Measurements from ENCODE around the gene GABRR1.
"Not testable (repeated sequence)": the region's sequence is repeated elsewhere in the genome, so short reads cannot be mapped to it uniquely, and the experiment has no call there.

GABRR1 gene

GRCh38 chr6:89217299-89217910 lies at the start of gene GABRR1:
Gene GABRR1 (minus strand): TSS chr6:89217358. CDS start chr6:89217322, 36 bp downstream.
- DNase-seq, result no peak

GRCh38 chr6:89264296-89264695 lies 47.1 kb upstream of the GABRR1 start:
- DNase-seq, result no peak

GRCh38 chr6:89260832-89261231 lies 43.7 kb upstream of the GABRR1 start:
- DNase-seq, result no peak

- DNase-seq, result no peak
These were observed 43.2 kb upstream of the GABRR1 start for GRCh38 chr6:89260310-89260709.

- DNase-seq, result no peak
These were observed 41.8 kb upstream of the GABRR1 start for GRCh38 chr6:89258912-89259311.

GRCh38 chr6:89257781-89258180 lies 40.6 kb upstream of the GABRR1 start:
- DNase-seq, result no peak

- no peak for DNase-seq
These were observed 40.2 kb upstream of the GABRR1 start for GRCh38 chr6:89257346-89257745.

- DNase-seq, result no peak
These were observed 38.3 kb upstream of the GABRR1 start for GRCh38 chr6:89255417-89255816.

GRCh38 chr6:89254569-89254968 lies 37.4 kb upstream of the GABRR1 start:
- no peak for DNase-seq

GRCh38 chr6:89252907-89253306 lies 35.7 kb upstream of the GABRR1 start:
- no peak for DNase-seq

- DNase-seq, result no peak
These were observed 34.8 kb upstream of the GABRR1 start for GRCh38 chr6:89251976-89252375.

- no peak for DNase-seq
These were observed 34.0 kb upstream of the GABRR1 start for GRCh38 chr6:89251170-89251569.

- no peak for DNase-seq
These were observed 33.1 kb upstream of the GABRR1 start for GRCh38 chr6:89250239-89250638.

- DNase-seq, result no peak
These were observed 27.3 kb upstream of the GABRR1 start for GRCh38 chr6:89244241-89244985.

GRCh38 chr6:89243331-89243629 lies 26.1 kb upstream of the GABRR1 start:
- DNase-seq, result no peak

GRCh38 chr6:89242574-89243330 lies 25.6 kb upstream of the GABRR1 start:
- peak; percentile 31 for DNase-seq

GRCh38 chr6:89239338-89239737 lies 22.2 kb upstream of the GABRR1 start:
- no peak for DNase-seq

- no peak for DNase-seq
These were observed 20.0 kb upstream of the GABRR1 start for GRCh38 chr6:89237158-89237557.

- not testable (repeated sequence) for DNase-seq
These were observed 16.4 kb upstream of the GABRR1 start for GRCh38 chr6:89233605-89234004.

GRCh38 chr6:89222712-89223039 lies 5.5 kb upstream of the GABRR1 start:
- no peak for DNase-seq

- no peak for DNase-seq
These were observed 5.0 kb upstream of the GABRR1 start for GRCh38 chr6:89221971-89222711.

GRCh38 chr6:89221129-89221528 lies 4.0 kb upstream of the GABRR1 start:
- no peak for DNase-seq

- no peak for DNase-seq
These were observed 747 bp downstream of the GABRR1 start for GRCh38 chr6:89216411-89216810.

- no peak for DNase-seq
These were observed 1.8 kb downstream of the GABRR1 start for GRCh38 chr6:89215391-89215790.
